HL-60 (cell line): ENCODE data around the gene RABGAP1L.

Experiments used
- DNase-seq, 2 experiments: peaks; one replicate each; pipeline ENCODE4 v3.0.0-alpha.2; 2010 to 2020; ENCODE audit warnings: low read depth in 1 of 2, low spot score in 1 of 2
- H3K27ac ChIP-seq: fragments of 250-450 bp; sonication (Bioruptor Pico); replicated peaks from 2 replicates; pipeline ENCODE4 v1.5.1; 2020; ENCODE audit warnings: mild to moderate bottlenecking, moderate library complexity
- H3K27me3 ChIP-seq: fragments of 250-450 bp; sonication (Bioruptor Pico); 2 replicates; pipeline ENCODE4 v1.5.1; 2021; ENCODE audit warnings: mild to moderate bottlenecking, moderate library complexity; ENCODE audit not compliant: insufficient read depth, poor library complexity, severe bottlenecking
- H3K4me3 ChIP-seq: replicated peaks from 2 replicates; pipeline ENCODE4 v1.5.1; 2011; ENCODE audit warnings: mild to moderate bottlenecking, control low read depth, low read length; ENCODE audit not compliant: insufficient read depth
- GABPA ChIP-seq: IDR thresholded peaks from 2 replicates; pipeline ENCODE4 v1.6.1; 2012; ENCODE audit warnings: low read depth
- POLR2AphosphoS5 ChIP-seq: IDR thresholded peaks from 2 replicates; pipeline ENCODE4 v1.6.1; 2012; ENCODE audit warnings: low read depth
- SPI1 ChIP-seq: IDR thresholded peaks from 2 replicates; pipeline ENCODE4 v1.6.1; 2012; ENCODE audit warnings: low read depth, mild to moderate bottlenecking, borderline replicate concordance
- TF ChIP-seq, protein P1 (sequence below): IDR thresholded peaks from 2 replicates; pipeline ENCODE4 v1.6.1; 2012; ENCODE audit warnings: low read depth; ENCODE audit not compliant: insufficient replicate concordance
- TF ChIP-seq, protein P2 (sequence below): IDR thresholded peaks from one replicate; pipeline ENCODE4 v1.5.1; 2011; ENCODE audit warnings: low read length, control low read depth, inconsistent platforms; ENCODE audit not compliant: insufficient read depth

The RABGAP1L gene

DNA sequence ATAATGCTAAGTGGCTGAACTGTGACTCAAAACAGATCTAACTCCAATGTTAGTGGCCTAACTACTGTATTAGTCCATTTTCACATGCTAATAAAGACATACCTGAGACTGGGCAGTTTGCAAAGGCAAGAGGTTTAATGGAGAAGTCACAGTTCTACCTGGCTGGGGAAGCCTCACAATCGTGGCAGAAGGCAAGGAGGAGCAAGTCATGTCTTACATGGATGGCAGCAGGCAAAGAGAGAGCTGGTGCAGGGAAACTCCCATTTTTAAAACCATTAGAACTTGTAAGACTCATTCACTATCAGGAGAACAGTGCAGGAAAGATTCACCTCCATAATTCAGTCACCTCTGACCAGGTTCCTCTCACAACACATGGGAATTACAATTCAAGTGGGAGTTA lies 760.8 kb downstream of the RABGAP1L start:
- DNase-seq: no peak
- no peaks in the 10 kb centered on the region for H3K27me3 ChIP-seq
- no peak for TF ChIP-seq GABPA
- TF ChIP-seq SPI1: no peak
- TF ChIP-seq, protein P1, sequence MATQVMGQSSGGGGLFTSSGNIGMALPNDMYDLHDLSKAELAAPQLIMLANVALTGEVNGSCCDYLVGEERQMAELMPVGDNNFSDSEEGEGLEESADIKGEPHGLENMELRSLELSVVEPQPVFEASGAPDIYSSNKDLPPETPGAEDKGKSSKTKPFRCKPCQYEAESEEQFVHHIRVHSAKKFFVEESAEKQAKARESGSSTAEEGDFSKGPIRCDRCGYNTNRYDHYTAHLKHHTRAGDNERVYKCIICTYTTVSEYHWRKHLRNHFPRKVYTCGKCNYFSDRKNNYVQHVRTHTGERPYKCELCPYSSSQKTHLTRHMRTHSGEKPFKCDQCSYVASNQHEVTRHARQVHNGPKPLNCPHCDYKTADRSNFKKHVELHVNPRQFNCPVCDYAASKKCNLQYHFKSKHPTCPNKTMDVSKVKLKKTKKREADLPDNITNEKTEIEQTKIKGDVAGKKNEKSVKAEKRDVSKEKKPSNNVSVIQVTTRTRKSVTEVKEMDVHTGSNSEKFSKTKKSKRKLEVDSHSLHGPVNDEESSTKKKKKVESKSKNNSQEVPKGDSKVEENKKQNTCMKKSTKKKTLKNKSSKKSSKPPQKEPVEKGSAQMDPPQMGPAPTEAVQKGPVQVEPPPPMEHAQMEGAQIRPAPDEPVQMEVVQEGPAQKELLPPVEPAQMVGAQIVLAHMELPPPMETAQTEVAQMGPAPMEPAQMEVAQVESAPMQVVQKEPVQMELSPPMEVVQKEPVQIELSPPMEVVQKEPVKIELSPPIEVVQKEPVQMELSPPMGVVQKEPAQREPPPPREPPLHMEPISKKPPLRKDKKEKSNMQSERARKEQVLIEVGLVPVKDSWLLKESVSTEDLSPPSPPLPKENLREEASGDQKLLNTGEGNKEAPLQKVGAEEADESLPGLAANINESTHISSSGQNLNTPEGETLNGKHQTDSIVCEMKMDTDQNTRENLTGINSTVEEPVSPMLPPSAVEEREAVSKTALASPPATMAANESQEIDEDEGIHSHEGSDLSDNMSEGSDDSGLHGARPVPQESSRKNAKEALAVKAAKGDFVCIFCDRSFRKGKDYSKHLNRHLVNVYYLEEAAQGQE: no peak
- TF ChIP-seq POLR2AphosphoS5: no peak
- TF ChIP-seq, protein P2, sequence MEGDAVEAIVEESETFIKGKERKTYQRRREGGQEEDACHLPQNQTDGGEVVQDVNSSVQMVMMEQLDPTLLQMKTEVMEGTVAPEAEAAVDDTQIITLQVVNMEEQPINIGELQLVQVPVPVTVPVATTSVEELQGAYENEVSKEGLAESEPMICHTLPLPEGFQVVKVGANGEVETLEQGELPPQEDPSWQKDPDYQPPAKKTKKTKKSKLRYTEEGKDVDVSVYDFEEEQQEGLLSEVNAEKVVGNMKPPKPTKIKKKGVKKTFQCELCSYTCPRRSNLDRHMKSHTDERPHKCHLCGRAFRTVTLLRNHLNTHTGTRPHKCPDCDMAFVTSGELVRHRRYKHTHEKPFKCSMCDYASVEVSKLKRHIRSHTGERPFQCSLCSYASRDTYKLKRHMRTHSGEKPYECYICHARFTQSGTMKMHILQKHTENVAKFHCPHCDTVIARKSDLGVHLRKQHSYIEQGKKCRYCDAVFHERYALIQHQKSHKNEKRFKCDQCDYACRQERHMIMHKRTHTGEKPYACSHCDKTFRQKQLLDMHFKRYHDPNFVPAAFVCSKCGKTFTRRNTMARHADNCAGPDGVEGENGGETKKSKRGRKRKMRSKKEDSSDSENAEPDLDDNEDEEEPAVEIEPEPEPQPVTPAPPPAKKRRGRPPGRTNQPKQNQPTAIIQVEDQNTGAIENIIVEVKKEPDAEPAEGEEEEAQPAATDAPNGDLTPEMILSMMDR: no peak
- no peak overlapping the region for H3K27ac ChIP-seq
- H3K4me3 ChIP-seq: no peak overlapping the region

DNA sequence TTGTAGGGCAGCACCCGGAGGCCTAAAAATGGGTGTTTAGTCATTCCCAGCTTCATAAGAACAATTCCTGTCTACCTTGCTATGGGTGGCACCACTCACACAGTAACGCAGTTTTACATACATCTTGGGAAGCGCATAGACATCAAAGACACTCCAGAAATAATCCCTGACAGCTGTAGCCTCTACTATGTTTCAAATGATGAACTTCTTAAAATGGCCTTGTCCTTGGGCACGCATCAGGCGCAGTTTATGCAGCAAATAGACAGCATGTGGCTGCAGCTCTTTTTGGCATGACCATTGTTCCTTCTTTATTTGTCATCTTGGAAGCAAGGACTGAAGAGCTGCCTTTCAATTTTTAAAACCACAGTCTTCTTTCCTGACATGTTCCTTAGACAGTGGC lies 762.8 kb downstream of the RABGAP1L start:
- no peak overlapping the region for H3K4me3 ChIP-seq
- no peak for DNase-seq
- TF ChIP-seq GABPA (no peak), POLR2AphosphoS5 (no peak), SPI1 (no peak)
- TF ChIP-seq, protein P1: no peak
- TF ChIP-seq, protein P2: no peak
- H3K27ac ChIP-seq: no peak overlapping the region
- H3K27me3 ChIP-seq: no peaks in the 10 kb centered on the region

DNA sequence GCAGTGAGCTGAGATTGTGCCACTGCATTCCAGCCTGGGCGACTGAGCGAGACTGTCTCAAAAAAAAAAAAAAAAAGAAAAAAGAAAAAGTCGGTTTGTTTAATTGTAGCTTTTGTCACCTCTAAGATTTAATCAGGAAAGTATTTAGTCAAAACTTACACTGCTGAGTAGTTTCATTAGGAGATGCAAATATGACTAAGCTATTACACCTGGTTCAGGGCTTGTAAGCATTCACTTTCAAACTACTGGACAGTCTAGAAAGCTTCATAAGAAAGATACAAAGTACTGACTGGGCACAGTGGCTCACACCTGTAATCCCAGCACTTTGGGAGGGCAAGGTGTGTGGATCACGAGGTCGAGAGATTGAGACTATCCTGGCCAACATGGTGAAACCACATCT lies 764.5 kb downstream of the RABGAP1L start:
- no peaks in the 10 kb centered on the region for H3K27me3 ChIP-seq
- TF ChIP-seq, protein P2: no peak
- TF ChIP-seq GABPA: no peak

DNA sequence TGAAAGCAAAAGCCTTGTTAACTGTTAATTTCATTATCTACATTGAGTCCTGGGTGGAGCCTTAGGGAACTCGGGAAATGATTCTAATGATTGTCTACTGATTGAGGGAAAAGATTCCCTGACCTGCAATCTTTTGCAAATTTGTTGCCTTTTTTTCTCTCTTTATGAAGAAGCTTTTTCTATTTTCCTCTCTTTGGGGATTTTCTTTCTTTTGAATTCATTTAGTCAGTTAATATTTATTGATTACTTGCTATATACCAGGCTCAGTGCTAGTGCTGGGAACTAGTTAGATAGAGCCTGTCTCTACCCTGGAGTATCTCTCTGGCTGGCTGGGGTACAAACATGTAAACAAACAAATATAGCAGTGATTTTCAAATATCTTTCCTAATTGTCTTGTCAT lies 769.2 kb downstream of the RABGAP1L start:
- Histone ChIP-seq H3K27me3 (no peaks in the 10 kb centered on the region), H3K27ac (no peak overlapping the region), H3K4me3 (no peak overlapping the region)
- no peak for TF ChIP-seq POLR2AphosphoS5
- no peak for TF ChIP-seq GABPA
- TF ChIP-seq, protein P2: no peak
- TF ChIP-seq, protein P1: no peak
- TF ChIP-seq SPI1: no peak
- no peak for DNase-seq

More for the DNA sequence above, 764.5 kb downstream of the RABGAP1L start:
- no peak overlapping the region for H3K4me3 ChIP-seq
- no peak for DNase-seq
- H3K27ac ChIP-seq: no peak overlapping the region
